Esophagus squamous epithelium (tissue), 4 donors: ENCODE measurements around the gene COL6A3.

Experiments
- CTCF ChIP-seq, 6 experiments: fragments of 450-650 bp in 4 of 6; fragments of 200-600 bp in 2 of 6; sonication (generic) in 2 of 6; IDR thresholded peaks; one replicate each; pipeline ENCODE4 v1.5.1; 2016 to 2019; ENCODE audit warnings: antibody characterized with exemption in 6 of 6, mild to moderate bottlenecking in 4 of 6, moderate library complexity in 4 of 6
- POLR2A ChIP-seq, 4 donors: fragments of 450-650 bp; IDR thresholded peaks; one replicate each; pipeline ENCODE4 v1.6.1; 2017; ENCODE audit warnings: antibody characterized with exemption in 4 of 4, mild to moderate bottlenecking in 4 of 4, moderate library complexity in 3 of 4

- TF ChIP-seq POLR2A (IDR thresholded peaks at IDR 0.05): no peak
- TF ChIP-seq CTCF (IDR thresholded peaks at IDR 0.05): no peak
Measured at GRCh38 chr2:237450583-237450982, 36.6 kb upstream of the COL6A3 start.
